Neural progenitor cell (in vitro differentiated cells): ENCODE measurements around the gene BATF. TPM values are rescaled to one million over a fixed set of nuclear protein-coding genes. Genes with fewer than 3 reads are reported as not detected.
A peak's percentile ranks its signal among the peaks of the same experiment; 100 is the strongest.

Source experiments
- DNase-seq: peaks from one replicate; pipeline ENCODE4 v3.0.0-alpha.2; 2016; ENCODE audit warnings: low spot score
- H2AFZ ChIP-seq: fragments of 200-600 bp; sonication (generic); replicated peaks from 2 replicates; pipeline ENCODE4 v1.6.1; 2016; ENCODE audit warnings: antibody characterized with exemption
- H3F3A ChIP-seq: fragments of 200-600 bp; sonication (generic); 2 replicates; pipeline ENCODE4 v1.6.1; 2016; ENCODE audit warnings: antibody characterized with exemption, low read depth
- H3K27ac ChIP-seq: fragments of 200-600 bp; sonication (generic); 2 replicates; pipeline ENCODE4 v1.5.1; 2016; ENCODE audit warnings: mild to moderate bottlenecking
- H3K27me3 ChIP-seq: fragments of 200-600 bp; sonication (generic); 2 replicates; pipeline ENCODE4 v1.6.1; 2016; ENCODE audit warnings: mild to moderate bottlenecking, moderate library complexity
- H3K36me3 ChIP-seq: fragments of 200-600 bp; sonication (generic); 2 replicates; pipeline ENCODE4 v1.5.1; 2016
- H3K4me1 ChIP-seq: fragments of 200-600 bp; sonication (generic); 2 replicates; pipeline ENCODE4 v1.6.1; 2016; ENCODE audit warnings: mixed run types
- H3K4me2 ChIP-seq: fragments of 200-600 bp; sonication (generic); 2 replicates; pipeline ENCODE4 v1.6.1; 2016
- H3K4me3 ChIP-seq: fragments of 200-600 bp; sonication (generic); 2 replicates; pipeline ENCODE4 v1.5.1; 2016
- H3K79me2 ChIP-seq: fragments of 200-600 bp; sonication (generic); 2 replicates; pipeline ENCODE4 v1.6.1; 2016; ENCODE audit warnings: low read depth
- H3K9ac ChIP-seq: fragments of 200-600 bp; sonication (generic); 2 replicates; pipeline ENCODE4 v1.6.1; 2016
- H3K9me3 ChIP-seq: fragments of 200-600 bp; sonication (generic); 2 replicates; pipeline ENCODE4 v1.5.1; 2016; ENCODE audit warnings: low read depth
- H4K20me1 ChIP-seq: fragments of 200-600 bp; sonication (generic); 2 replicates; pipeline ENCODE4 v1.6.1; 2016; ENCODE audit warnings: low read depth
- H3K27ac Mint-ChIP-seq: 3 replicates; pipeline ENCODE4 v1.8.0; 2021; ENCODE audit warnings: mixed read lengths
- H3K27me3 Mint-ChIP-seq: 2 replicates; pipeline ENCODE4 v1.8.0; 2022; ENCODE audit warnings: low read depth, mild to moderate bottlenecking, inconsistent platforms, moderate library complexity, mixed read lengths; ENCODE audit not compliant: insufficient read depth
- H3K36me3 Mint-ChIP-seq: 3 replicates; pipeline ENCODE4 v1.8.0; 2021; ENCODE audit warnings: mixed read lengths
- H3K4me1 Mint-ChIP-seq: 3 replicates; pipeline ENCODE4 v1.8.0; 2021; ENCODE audit warnings: mixed read lengths
- H3K4me3 Mint-ChIP-seq: 3 replicates; pipeline ENCODE4 v1.8.0; 2021; ENCODE audit warnings: mild to moderate bottlenecking, moderate library complexity, mixed read lengths
- H3K9me3 Mint-ChIP-seq: 3 replicates; pipeline ENCODE4 v1.8.0; 2020; ENCODE audit warnings: mixed read lengths
- CTCF ChIP-seq: fragments of 200-600 bp; sonication (generic); IDR thresholded peaks from 2 replicates; pipeline ENCODE4 v1.5.1; 2017; ENCODE audit warnings: antibody characterized with exemption, mild to moderate bottlenecking
- EZH2 ChIP-seq: fragments of 200-600 bp; sonication (generic); IDR thresholded peaks from 2 replicates; pipeline ENCODE4 v1.6.1; 2017; ENCODE audit warnings: antibody characterized with exemption, mild to moderate bottlenecking, moderate library complexity
- EZH2phosphoT487 ChIP-seq: fragments of 200-600 bp; sonication (generic); IDR thresholded peaks from 2 replicates; pipeline ENCODE4 v1.6.1; 2017; ENCODE audit warnings: antibody characterized with exemption
- total RNA-seq: library from RNA; depleted of rRNA; stranded (reverse); fragments of >200 nt; gene quantifications from 2 replicates; pipeline ENCODE4 v1.2.3, GENCODE V29; 2015; ENCODE audit warnings: low replicate concordance

The BATF gene
- total RNA-seq, 1 donor from 2014 or later: not detected

- Histone ChIP-seq H3K4me3 (no peak overlapping the region), H3K27ac (no peak overlapping the region), H4K20me1 (no peaks in the 10 kb centered on the region), H3K27me3 (peaks cover 8% of the 10 kb centered on the region), H2AFZ (no peak overlapping the region), H3F3A (no peaks in the 10 kb centered on the region), H3K36me3 (no peaks in the 10 kb centered on the region), H3K4me1 (no peaks in the 10 kb centered on the region), H3K9me3 (no peaks in the 10 kb centered on the region), H3K4me2 (no peak overlapping the region), H3K79me2 (no peaks in the 10 kb centered on the region), H3K9ac (no peak overlapping the region)
- Mint-ChIP-seq H3K27ac (no peak overlapping the region), H3K27me3 (peaks cover 18% of the 10 kb centered on the region), H3K9me3 (peaks cover 2% of the 10 kb centered on the region), H3K36me3 (no peaks in the 10 kb centered on the region), H3K4me3 (no peak overlapping the region), H3K4me1 (peaks cover 5% of the 10 kb centered on the region)
- TF ChIP-seq EZH2 (no peak), CTCF (no peak), EZH2phosphoT487 (no peak)
- no peak for DNase-seq
Measured at GRCh38 chr14:75559451-75560222, 37.4 kb downstream of the BATF start.

GRCh38 chr14:75561013-75561432 is 38.8 kb downstream of the BATF start:
- H3K9me3 ChIP-seq: no peaks in the 10 kb centered on the region
- H3K4me2 ChIP-seq: no peak overlapping the region
- Mint-ChIP-seq H3K27ac (no peak overlapping the region), H3K36me3 (no peaks in the 10 kb centered on the region), H3K9me3 (peaks cover 2% of the 10 kb centered on the region), H3K4me3 (no peak overlapping the region), H3K27me3 (peaks cover 25% of the 10 kb centered on the region), H3K4me1 (peaks cover 5% of the 10 kb centered on the region)
- H3K79me2 ChIP-seq: no peaks in the 10 kb centered on the region
- H3K27me3 ChIP-seq: peaks cover 8% of the 10 kb centered on the region
- no peaks in the 10 kb centered on the region for H3K4me1 ChIP-seq
- H3K9ac ChIP-seq: no peak overlapping the region
- H4K20me1 ChIP-seq: no peaks in the 10 kb centered on the region
- no peaks in the 10 kb centered on the region for H3K36me3 ChIP-seq
- H3K4me3 ChIP-seq: no peak overlapping the region
- no peaks in the 10 kb centered on the region for H3F3A ChIP-seq
- peak overlapping the region; percentile 77 for H2AFZ ChIP-seq
- H3K27ac ChIP-seq: no peak overlapping the region
- TF ChIP-seq EZH2phosphoT487 (no peak), CTCF (peak; percentile 90), EZH2 (no peak)
- peak; percentile 88 for DNase-seq

- no peaks in the 10 kb centered on the region for H3K36me3 Mint-ChIP-seq
- Histone ChIP-seq H3K36me3 (no peaks in the 10 kb centered on the region), H3K4me3 (no peak overlapping the region), H3K27me3 (peaks cover 8% of the 10 kb centered on the region), H3K4me2 (no peak overlapping the region), H4K20me1 (no peaks in the 10 kb centered on the region), H3K9me3 (no peaks in the 10 kb centered on the region), H3K79me2 (no peaks in the 10 kb centered on the region), H3F3A (no peaks in the 10 kb centered on the region), H3K27ac (no peak overlapping the region), H3K9ac (no peak overlapping the region), H2AFZ (no peak overlapping the region), H3K4me1 (no peaks in the 10 kb centered on the region)
- H3K9me3 Mint-ChIP-seq: peaks cover 2% of the 10 kb centered on the region
- no peak for TF ChIP-seq EZH2
- TF ChIP-seq EZH2phosphoT487: no peak
- TF ChIP-seq CTCF: no peak
- no peak overlapping the region for H3K27ac Mint-ChIP-seq
- no peak for DNase-seq
- H3K4me3 Mint-ChIP-seq: no peak overlapping the region
- H3K27me3 Mint-ChIP-seq: peaks cover 25% of the 10 kb centered on the region
- H3K4me1 Mint-ChIP-seq: peaks cover 5% of the 10 kb centered on the region
Measured at GRCh38 chr14:75562089-75562488, 39.8 kb downstream of the BATF start.
